B cell (primary cell): ENCODE results near the gene TRMT2A. TPM values are rescaled to one million over a fixed set of nuclear protein-coding genes. Genes with fewer than 3 reads are reported as not detected.
A peak's percentile ranks its signal among the peaks of the same experiment; 100 is the strongest.

Source experiments
- ATAC-seq: fragments of 200-7000 bp; cut with Tn5 transposase; one replicate; pipeline ENCODE4 v1.10.0; 2021; ENCODE audit warnings: low read depth, mild to moderate bottlenecking, moderate number of reproducible peaks, moderate library complexity
- CTCF ChIA-PET: fragments of 350-600 bp; sonication (Branson Sonifier 250); formaldehyde crosslinking; loops from one replicate; lab custom pipeline; 2021; ENCODE audit warnings: antibody characterized with exemption, inconsistent platforms; lab: Charles Lee
- POLR2A ChIA-PET: fragments of 350-600 bp; sonication (Branson Sonifier 250); formaldehyde crosslinking; loops from one replicate; lab custom pipeline; 2021; ENCODE audit warnings: antibody characterized with exemption; lab: Charles Lee
- DNase-seq: peaks from one replicate; pipeline ENCODE4 v3.0.0; 2013
- H2AFZ ChIP-seq: 2 replicates; pipeline ENCODE4 v1.6.1; 2012; ENCODE audit warnings: mild to moderate bottlenecking, low read depth, low read length; ENCODE audit not compliant: insufficient read depth, poor library complexity, severe bottlenecking
- H3K27ac ChIP-seq, 2 donors: 1 replicate in 1 of 2; 2 replicates in 1 of 2; pipeline ENCODE4 v1.5.1; 2012 to 2013; ENCODE audit warnings: low read length in 2 of 2, mild to moderate bottlenecking in 2 of 2, moderate library complexity in 1 of 2
- H3K27me3 ChIP-seq, 4 experiments: fragments of 200-600 bp in 1 of 4; sonication (generic) in 1 of 4; replicated peaks in 1 of 4; 1 replicate in 2 of 4; 2 replicates in 2 of 4; pipeline versions ENCODE4 v1.6.1 to v1.7.0; 2013 to 2016; ENCODE audit warnings: low read length in 3 of 4, mild to moderate bottlenecking in 2 of 4, mixed read lengths in 1 of 4, moderate library complexity in 1 of 4; ENCODE audit not compliant: insufficient read depth in 4 of 4, control insufficient read depth in 3 of 4; ENCODE audit errors: control extremely low read depth in 1 of 4
- H3K36me3 ChIP-seq, 2 experiments: replicated peaks in 1 of 2; 1 replicate in 1 of 2; 2 replicates in 1 of 2; pipeline versions ENCODE4 v1.6.1 to v1.7.1; 2013; ENCODE audit warnings: low read length in 1 of 2; ENCODE audit not compliant: insufficient read depth in 2 of 2, control insufficient read depth in 1 of 2; ENCODE audit errors: control extremely low read depth in 1 of 2, extremely low read depth in 1 of 2
- H3K4me1 ChIP-seq, 2 donors: fragments of 200-600 bp in 1 of 2; sonication (generic) in 1 of 2; 1 replicate in 1 of 2; 2 replicates in 1 of 2; pipeline versions ENCODE4 v1.5.1 to v1.6.1; 2013 to 2017; ENCODE audit warnings: low read length in 2 of 2; ENCODE audit not compliant: control insufficient read depth in 2 of 2, insufficient read depth in 2 of 2
- H3K4me2 ChIP-seq: replicated peaks from 2 replicates; pipeline ENCODE3; 2012; ENCODE audit warnings: mild to moderate bottlenecking, low read depth, low read length; ENCODE audit not compliant: poor library complexity, severe bottlenecking
- H3K4me3 ChIP-seq, 5 experiments: fragments of 200-600 bp in 1 of 5; sonication (generic) in 1 of 5; 1 replicate in 3 of 5; 2 replicates in 2 of 5; pipeline versions ENCODE4 v1.5.1 to v1.7.0; 2011 to 2016; ENCODE audit warnings: low read length in 4 of 5, mild to moderate bottlenecking in 4 of 5, low read depth in 2 of 5, control low read depth in 1 of 5, moderate library complexity in 1 of 5; ENCODE audit not compliant: insufficient read depth in 1 of 5; ENCODE audit errors: control extremely low read depth in 1 of 5, extremely low read depth in 1 of 5
- H3K79me2 ChIP-seq: fragments of 200-600 bp; sonication (generic); one replicate; pipeline ENCODE4 v1.6.0; 2016; ENCODE audit warnings: low read length; ENCODE audit not compliant: control insufficient read depth, insufficient read depth
- H3K9ac ChIP-seq: fragments of 200-600 bp; sonication (generic); 2 replicates; pipeline ENCODE4 v1.6.1; 2017; ENCODE audit warnings: mild to moderate bottlenecking, low read length, moderate library complexity
- H3K9me3 ChIP-seq, 3 donors: one replicate each; pipeline versions ENCODE4 v1.6.1 to v1.7.1; 2013; ENCODE audit warnings: low read length in 2 of 3; ENCODE audit not compliant: control insufficient read depth in 2 of 3, insufficient read depth in 1 of 3; ENCODE audit errors: control extremely low read depth in 1 of 3
- H4K20me1 ChIP-seq: 2 replicates; pipeline ENCODE4 v1.6.0; 2012; ENCODE audit warnings: mild to moderate bottlenecking, low read length; ENCODE audit not compliant: insufficient read depth, control insufficient read depth, poor library complexity, severe bottlenecking
- H3K27ac Mint-ChIP-seq: one replicate; pipeline ENCODE4 v1.8.0; 2021; ENCODE audit warnings: mixed read lengths
- H3K27me3 Mint-ChIP-seq: one replicate; pipeline ENCODE4 v1.8.0; 2021; ENCODE audit warnings: mixed read lengths
- H3K4me1 Mint-ChIP-seq: one replicate; pipeline ENCODE4 v1.8.0; 2021; ENCODE audit warnings: mixed read lengths
- H3K4me3 Mint-ChIP-seq: one replicate; pipeline ENCODE4 v1.8.0; 2021; ENCODE audit warnings: mixed read lengths
- H3K9me3 Mint-ChIP-seq: one replicate; pipeline ENCODE4 v1.8.0; 2022; ENCODE audit warnings: mixed read lengths; ENCODE audit not compliant: insufficient read depth
- EZH2 ChIP-seq: IDR thresholded peaks from 2 replicates; pipeline ENCODE4 v1.6.1; 2012; ENCODE audit warnings: borderline replicate concordance, low read depth, mild to moderate bottlenecking, moderate library complexity, low read length; ENCODE audit not compliant: insufficient read depth, poor library complexity, severe bottlenecking
- WGBS: methylation state at CpG from one replicate; pipeline ENCODE4 v1.1.5; 2013; ENCODE audit warnings: missing lambda C conversion rate; ENCODE audit not compliant: insufficient coverage; 5-methylcytosine and 5-hydroxymethylcytosine counted together
- intact Hi-C: fragments of 100-400 bp; cut with micrococcal nuclease; formaldehyde crosslinking; loops from one replicate; pipeline ENCODE4 v1.10.0; 2022
- polyA plus RNA-seq: library from polyadenylated mRNA; depleted of rRNA; stranded (reverse); fragments of >200 nt; gene quantifications from 2 replicates; pipeline ENCODE4 v1.2.3, GENCODE V29; 2012
- total RNA-seq, 2 donors: library from RNA; stranded (reverse); fragments of 120-200 nt in 1 of 2; gene quantifications; 1 replicate in 1 of 2; 2 replicates in 1 of 2; pipeline versions ENCODE4 v1.2.3 to v1.2.4, GENCODE V29; 2013 to 2022
- TF ChIP-seq, protein P1 (sequence below): fragments of 200-600 bp; IDR thresholded peaks from one replicate; pipeline ENCODE4 v1.8.0; 2022; ENCODE audit warnings: antibody characterized with exemption, mild to moderate bottlenecking

TRMT2A gene
- total and polyA plus RNA-seq, 2 donors (not counting 1 experiment from before 2014, with no cell fraction given): 95.7 to 144 TPM

DNA sequence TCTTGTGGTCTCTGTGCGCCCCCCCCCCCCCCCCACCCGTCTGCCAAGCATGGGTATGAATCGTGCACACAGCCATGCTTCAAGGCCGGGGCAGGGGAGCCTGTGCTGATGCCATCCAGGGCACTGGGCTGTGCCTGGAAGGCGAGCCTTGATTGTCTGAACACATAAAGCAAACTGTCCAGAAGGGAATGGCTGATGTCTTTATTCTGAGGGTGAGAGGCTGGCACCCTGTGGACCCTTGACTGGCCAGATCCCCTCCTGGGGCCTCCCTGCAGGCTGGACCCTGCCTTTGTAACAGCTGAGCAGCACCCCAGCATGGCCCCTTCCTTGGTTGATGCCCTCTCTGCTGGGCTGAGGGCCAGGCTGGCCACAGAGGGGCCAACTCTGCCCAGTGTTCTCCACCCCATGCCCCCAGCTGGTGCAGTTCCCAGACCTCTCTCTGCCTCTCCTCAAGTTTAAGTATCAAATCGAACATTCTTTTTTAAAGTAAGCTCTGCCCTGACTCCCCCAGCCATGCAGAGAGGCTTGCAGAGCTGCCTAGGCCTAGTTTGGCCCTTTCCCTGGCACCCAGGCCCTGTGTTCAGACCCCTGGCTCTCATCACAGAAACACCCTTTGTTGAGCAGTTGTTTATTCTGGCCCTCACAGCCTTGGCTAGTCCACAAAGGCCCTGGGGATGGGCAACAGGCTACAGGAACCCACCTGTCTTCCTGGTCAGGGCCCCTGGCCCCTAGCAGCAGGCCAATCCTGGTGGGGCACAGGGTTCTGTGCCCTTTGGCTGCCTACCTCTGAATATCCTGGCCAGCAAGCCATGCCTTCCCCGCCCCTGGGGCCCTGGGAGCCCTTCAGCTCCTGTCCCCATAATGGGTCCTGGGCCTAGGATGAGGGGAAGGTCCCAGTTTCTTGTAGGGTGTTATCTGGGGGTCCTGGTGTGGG, 5.1 kb downstream of the TRMT2A start:
- H3K9me3 ChIP-seq: no peaks in the 10 kb centered on the region
- Mint-ChIP-seq H3K4me1 (peaks cover 18% of the 10 kb centered on the region), H3K27me3 (no peaks in the 10 kb centered on the region), H3K27ac (peak overlapping the region; percentile 50), H3K4me3 (no peak overlapping the region), H3K9me3 (no peaks in the 10 kb centered on the region)
- no peak overlapping the region for H3K4me2 ChIP-seq
- H3K79me2 ChIP-seq: peaks cover 20% of the 10 kb centered on the region
- 70% methylated on average over 2 of the region's 7 CpGs for WGBS
- no peak overlapping the region for H3K4me3 ChIP-seq
- no peak for TF ChIP-seq EZH2
- TF ChIP-seq, protein P1, sequence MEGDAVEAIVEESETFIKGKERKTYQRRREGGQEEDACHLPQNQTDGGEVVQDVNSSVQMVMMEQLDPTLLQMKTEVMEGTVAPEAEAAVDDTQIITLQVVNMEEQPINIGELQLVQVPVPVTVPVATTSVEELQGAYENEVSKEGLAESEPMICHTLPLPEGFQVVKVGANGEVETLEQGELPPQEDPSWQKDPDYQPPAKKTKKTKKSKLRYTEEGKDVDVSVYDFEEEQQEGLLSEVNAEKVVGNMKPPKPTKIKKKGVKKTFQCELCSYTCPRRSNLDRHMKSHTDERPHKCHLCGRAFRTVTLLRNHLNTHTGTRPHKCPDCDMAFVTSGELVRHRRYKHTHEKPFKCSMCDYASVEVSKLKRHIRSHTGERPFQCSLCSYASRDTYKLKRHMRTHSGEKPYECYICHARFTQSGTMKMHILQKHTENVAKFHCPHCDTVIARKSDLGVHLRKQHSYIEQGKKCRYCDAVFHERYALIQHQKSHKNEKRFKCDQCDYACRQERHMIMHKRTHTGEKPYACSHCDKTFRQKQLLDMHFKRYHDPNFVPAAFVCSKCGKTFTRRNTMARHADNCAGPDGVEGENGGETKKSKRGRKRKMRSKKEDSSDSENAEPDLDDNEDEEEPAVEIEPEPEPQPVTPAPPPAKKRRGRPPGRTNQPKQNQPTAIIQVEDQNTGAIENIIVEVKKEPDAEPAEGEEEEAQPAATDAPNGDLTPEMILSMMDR: no peak
- H4K20me1 ChIP-seq: peaks cover 10% of the 10 kb centered on the region
- DNase-seq (no peak), ATAC-seq (no peak)
- H3K27me3 ChIP-seq: no peaks in the 10 kb centered on the region
- intact Hi-C loops: loop anchor here (10.0 kb wide), 1 partner anchor 743 kb away; the partner anchor contains the start of genes PI4KA and SNAP29
- H3K9ac ChIP-seq: no peak overlapping the region
- no peak overlapping the region for H3K27ac ChIP-seq
- H3K4me1 ChIP-seq: peaks cover 8 to 25% of the 10 kb centered on the region in 2 donors
- H3K36me3 ChIP-seq: peaks cover 0 to 55% of the 10 kb centered on the region in 2 experiments
- no peak overlapping the region for H2AFZ ChIP-seq
- ChIA-PET CTCF (interaction anchor here (0.7 to 1.9 kb wide), 6 partner anchors 8 to 341 kb away, joined by 3 to 9 read pairs (median 4); no protein-coding TSS in a partner anchor), POLR2A (interaction anchor here (0.7 kb wide), 1 partner anchor 916 kb away, joined by 9 read pairs; no protein-coding TSS in a partner anchor)
